HG02943 (cell line): ENCODE measurements around the gene XBP1.
"Not testable (repeated sequence)": the region's sequence is repeated elsewhere in the genome, so short reads cannot be mapped to it uniquely, and the experiment has no call there.

ENCODE experiments used
- ATAC-seq: cut with Tn5 transposase; IDR thresholded peaks from one replicate; pipeline ENCODE4 v1.9.1; 2021; ENCODE audit warnings: mild to moderate bottlenecking, low read depth, moderate library complexity; ENCODE audit not compliant: unreplicated experiment

Gene XBP1

GRCh38 chr22:28759861-28760560 lies 40.4 kb downstream of the XBP1 start:
- ATAC-seq: no peak

- not testable (repeated sequence) for ATAC-seq
Measured at GRCh38 chr22:28754512-28754911, 45.9 kb downstream of the XBP1 start.

- ATAC-seq: no peak
Measured at GRCh38 chr22:28750471-28750881, 49.9 kb downstream of the XBP1 start.
